NT2/D1 (cell line): ENCODE data around the gene HPS6.

Experiments
- DNase-seq: peaks from one replicate; pipeline ENCODE4 v3.0.0-alpha.2; 2011; ENCODE audit warnings: low read depth, low spot score
- H3K27me3 ChIP-seq: 2 replicates; pipeline ENCODE4 v1.6.0; 2011; ENCODE audit warnings: mild to moderate bottlenecking; ENCODE audit not compliant: insufficient read length, insufficient read depth
- H3K36me3 ChIP-seq: 2 replicates; pipeline ENCODE4 v1.6.1; 2011; ENCODE audit warnings: mild to moderate bottlenecking, low read length, mixed read lengths; ENCODE audit not compliant: insufficient read depth, insufficient read length
- H3K4me1 ChIP-seq: 2 replicates; pipeline ENCODE4 v1.5.1; 2011; ENCODE audit not compliant: insufficient read depth, insufficient read length
- H3K4me3 ChIP-seq: 2 replicates; pipeline ENCODE4 v1.5.1; 2011; ENCODE audit warnings: low read depth; ENCODE audit not compliant: insufficient read length
- H3K9ac ChIP-seq: 2 replicates; pipeline ENCODE4 v1.6.0; 2011; ENCODE audit warnings: low read depth; ENCODE audit not compliant: insufficient read length
- H3K9me3 ChIP-seq: 2 replicates; pipeline ENCODE4 v1.5.1; 2011; ENCODE audit warnings: mild to moderate bottlenecking, low read length; ENCODE audit not compliant: insufficient read depth
- SUZ12 ChIP-seq: IDR thresholded peaks from 2 replicates; pipeline ENCODE4 v1.6.1; 2011; ENCODE audit not compliant: insufficient read length, insufficient read depth; ENCODE audit errors: extremely low read depth
- YY1 ChIP-seq: IDR thresholded peaks from 2 replicates; pipeline ENCODE4 v1.6.1; 2011; ENCODE audit not compliant: insufficient read length, insufficient read depth
- ZNF274 ChIP-seq: IDR thresholded peaks from 2 replicates; pipeline ENCODE4 v1.6.1; 2011; ENCODE audit warnings: mild to moderate bottlenecking, low read depth, low read length

HPS6 gene

GRCh38 chr10:102114861-102115618, 49.9 kb downstream of the HPS6 start:
- H3K27me3 ChIP-seq: no peaks in the 10 kb centered on the region
- no peaks in the 10 kb centered on the region for H3K9me3 ChIP-seq
- H3K36me3 ChIP-seq: peaks cover 32% of the 10 kb centered on the region
- DNase-seq: peak; percentile 80
- H3K9ac ChIP-seq: peak overlapping the region; percentile 70
- H3K4me1 ChIP-seq: peaks cover 8% of the 10 kb centered on the region
- TF ChIP-seq SUZ12 (no peak), ZNF274 (no peak), YY1 (no peak)
- H3K4me3 ChIP-seq: peak overlapping the region; percentile 66

- Histone ChIP-seq H3K9me3 (no peaks in the 10 kb centered on the region), H3K4me3 (no peak overlapping the region), H3K9ac (peak overlapping the region; percentile 70), H3K4me1 (peaks cover 8% of the 10 kb centered on the region), H3K27me3 (no peaks in the 10 kb centered on the region), H3K36me3 (peaks cover 24% of the 10 kb centered on the region)
- DNase-seq: no peak
- no peak for TF ChIP-seq ZNF274
- no peak for TF ChIP-seq SUZ12
- no peak for TF ChIP-seq YY1
Measured at GRCh38 chr10:102115775-102116174, 50.6 kb downstream of the HPS6 start.

- H3K4me3 ChIP-seq: peak overlapping the region; percentile 9
- peaks cover 6% of the 10 kb centered on the region for H3K4me1 ChIP-seq
- peak overlapping the region; percentile 51 for H3K9ac ChIP-seq
- H3K9me3 ChIP-seq: no peaks in the 10 kb centered on the region
- DNase-seq: no peak
- TF ChIP-seq ZNF274: no peak
- TF ChIP-seq YY1: no peak
- TF ChIP-seq SUZ12: no peak
- H3K36me3 ChIP-seq: peaks cover 15% of the 10 kb centered on the region
- H3K27me3 ChIP-seq: no peaks in the 10 kb centered on the region
Measured at GRCh38 chr10:102116656-102117055, 51.5 kb downstream of the HPS6 start.
